GM18873 (cell line): ENCODE data around the gene OR13J1.
"Not testable (repeated sequence)": the region's sequence is repeated elsewhere in the genome, so short reads cannot be mapped to it uniquely, and the experiment has no call there.

Experiments
- ATAC-seq: cut with Tn5 transposase; IDR thresholded peaks from one replicate; pipeline ENCODE4 v1.9.1; 2021; ENCODE audit warnings: mild to moderate bottlenecking, moderate library complexity, moderate number of reproducible peaks; ENCODE audit not compliant: unreplicated experiment, low FRiP score

Gene OR13J1

GRCh38 chr9:35905051-35905781 lies 35.0 kb upstream of the OR13J1 start:
- ATAC-seq = no peak

DNA sequence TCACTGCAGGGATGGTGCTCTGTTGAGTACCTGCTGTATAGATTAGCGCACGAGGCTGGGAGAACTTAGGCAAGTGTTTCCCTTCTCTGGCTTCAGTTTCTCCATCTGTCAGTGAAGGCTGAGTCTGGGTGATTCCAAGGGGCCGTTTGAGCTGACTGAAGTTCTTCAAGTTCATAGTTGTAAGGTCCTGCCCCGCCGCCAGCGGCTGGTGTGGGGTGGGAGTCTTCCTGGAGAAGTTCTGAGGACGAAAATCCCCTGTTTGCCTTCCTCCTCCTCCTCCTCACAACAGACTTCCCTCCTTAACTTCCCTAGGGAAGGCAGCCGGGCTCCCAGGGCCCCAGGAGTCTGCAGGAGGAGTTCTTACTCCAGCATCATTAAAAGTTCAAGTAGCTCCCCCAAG lies 34.1 kb upstream of the OR13J1 start:
- ATAC-seq = no peak

GRCh38 chr9:35903049-35903448 lies 32.8 kb upstream of the OR13J1 start:
- no peak for ATAC-seq

DNA sequence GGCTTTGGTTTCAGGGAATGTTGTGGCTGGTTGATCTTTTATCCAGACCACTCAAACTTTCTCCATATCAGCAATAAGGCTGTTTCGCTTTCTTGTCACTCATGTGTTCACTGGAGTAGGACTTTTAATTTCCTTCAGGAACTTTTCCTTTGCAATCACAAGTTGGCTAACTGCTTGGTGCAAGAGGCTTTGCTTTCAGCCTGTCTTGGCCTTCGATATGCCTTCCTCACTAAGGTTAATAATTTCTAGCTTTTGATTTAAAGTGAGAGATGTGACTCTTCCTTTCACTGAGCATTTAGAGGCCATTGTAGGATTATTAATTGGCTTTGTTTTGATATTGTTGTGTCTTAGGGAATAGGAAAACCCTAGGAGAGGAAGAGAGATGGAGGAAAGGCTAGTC lies 28.8 kb upstream of the OR13J1 start:
- ATAC-seq = no peak

GRCh38 chr9:35898337-35898736 lies 28.1 kb upstream of the OR13J1 start:
- ATAC-seq = no peak

DNA sequence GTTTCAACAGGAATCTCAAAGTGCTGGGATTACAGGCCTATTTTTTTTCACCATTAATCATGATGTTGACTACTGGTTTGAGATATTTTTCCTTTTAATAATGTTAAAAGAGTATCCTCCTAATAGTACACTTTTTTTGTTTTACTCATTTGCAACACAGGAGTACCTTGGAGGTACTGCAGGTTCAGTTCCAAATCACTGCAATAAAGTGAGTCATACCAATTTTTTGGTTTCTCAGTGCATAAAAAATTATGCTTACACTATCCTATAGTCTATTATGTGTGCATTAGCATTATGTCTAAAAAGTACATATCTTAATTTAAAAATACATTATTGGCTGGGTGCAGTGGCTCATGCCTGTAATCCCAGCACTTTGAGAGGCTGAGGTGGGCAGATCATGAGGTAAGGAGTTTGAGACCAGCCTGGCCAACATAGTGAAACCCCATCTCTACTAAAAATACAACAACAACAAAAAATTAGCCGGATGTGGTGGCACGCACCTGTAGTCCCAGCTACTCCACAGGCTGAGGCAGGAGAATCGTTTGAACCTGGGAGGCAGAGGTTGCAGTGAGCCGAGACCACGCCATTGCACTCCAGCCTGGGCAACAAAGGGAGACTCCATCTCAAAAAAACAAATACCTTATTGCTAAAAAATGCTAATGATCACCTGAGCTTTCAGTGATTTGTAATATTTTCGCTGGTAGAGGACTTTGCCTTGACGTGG lies 27.3 kb upstream of the OR13J1 start:
- not testable (repeated sequence) for ATAC-seq

- ATAC-seq = no peak
Observed at GRCh38 chr9:35896570-35896969, 26.4 kb upstream of the OR13J1 start.

- no peak for ATAC-seq
Observed at GRCh38 chr9:35892051-35892450, 21.9 kb upstream of the OR13J1 start.

DNA sequence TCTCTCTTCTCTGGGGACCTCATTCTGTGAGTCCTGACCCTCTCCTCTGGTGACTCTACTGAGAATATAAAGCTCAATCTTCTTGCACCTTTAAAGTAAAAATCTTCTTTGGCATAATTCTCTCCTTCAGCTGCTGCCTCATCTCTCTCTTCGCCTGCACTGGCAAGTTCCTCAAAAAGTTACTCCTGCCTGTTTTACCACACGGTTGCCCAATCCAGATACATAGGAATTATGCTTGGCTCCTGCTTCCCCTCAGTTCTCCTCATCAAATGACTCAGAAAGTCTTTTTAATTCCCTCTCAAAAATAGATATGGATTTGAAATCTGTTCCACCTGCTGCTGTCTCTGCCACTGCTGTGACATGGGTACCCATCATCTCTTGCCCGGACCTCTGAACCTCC lies 21.4 kb upstream of the OR13J1 start:
- no peak for ATAC-seq

GRCh38 chr9:35884908-35885307 lies 14.7 kb upstream of the OR13J1 start:
- ATAC-seq = not testable (repeated sequence)

GRCh38 chr9:35882996-35883395 lies 12.8 kb upstream of the OR13J1 start:
- no peak for ATAC-seq

DNA sequence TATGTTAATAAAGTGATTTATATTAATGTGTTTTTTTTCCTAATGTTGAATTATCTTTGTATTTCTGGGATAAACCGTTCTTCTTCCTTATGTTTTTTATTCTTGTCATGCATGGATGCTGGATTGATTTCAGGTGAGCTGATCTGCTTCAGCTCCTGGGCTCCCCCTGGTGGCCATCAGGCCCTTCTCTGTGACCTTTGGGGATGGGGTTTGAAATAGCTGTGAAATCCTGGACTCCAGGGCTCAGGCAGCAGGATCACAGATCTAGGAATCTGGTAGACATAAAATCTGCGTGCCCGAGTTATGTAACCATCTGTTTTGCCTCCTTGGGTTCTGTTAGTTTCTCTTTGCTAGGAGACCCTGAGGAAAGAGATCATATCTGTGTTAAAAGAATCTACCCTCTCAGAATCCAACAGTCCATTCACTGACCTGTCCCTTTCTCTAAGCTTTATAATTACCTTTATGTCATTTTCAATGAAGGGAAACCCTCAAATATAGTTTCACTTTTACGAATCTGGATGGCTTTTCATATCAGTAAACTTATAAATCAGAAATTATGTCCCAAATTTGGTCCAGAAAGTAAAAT lies 12.2 kb upstream of the OR13J1 start:
- ATAC-seq = no peak

DNA sequence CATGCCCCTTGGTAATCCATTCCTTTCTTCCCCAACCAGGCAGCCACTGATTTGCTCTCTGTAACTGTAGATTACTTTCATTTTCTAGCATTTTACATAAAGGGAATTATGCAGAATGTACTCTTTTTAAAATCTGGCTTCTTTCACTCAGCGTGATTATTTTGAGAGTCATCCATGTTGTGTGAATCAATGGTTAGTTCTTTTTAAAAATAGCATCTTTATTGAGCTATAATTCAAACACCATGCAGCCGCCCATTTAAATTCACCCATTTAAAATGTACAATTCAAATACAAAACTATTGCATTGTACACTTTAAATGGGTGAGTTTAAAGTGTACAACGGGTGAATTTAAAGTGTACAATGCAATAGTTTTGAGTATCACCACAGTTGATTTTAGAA lies 2.3 kb upstream of the OR13J1 start:
- no peak for ATAC-seq

DNA sequence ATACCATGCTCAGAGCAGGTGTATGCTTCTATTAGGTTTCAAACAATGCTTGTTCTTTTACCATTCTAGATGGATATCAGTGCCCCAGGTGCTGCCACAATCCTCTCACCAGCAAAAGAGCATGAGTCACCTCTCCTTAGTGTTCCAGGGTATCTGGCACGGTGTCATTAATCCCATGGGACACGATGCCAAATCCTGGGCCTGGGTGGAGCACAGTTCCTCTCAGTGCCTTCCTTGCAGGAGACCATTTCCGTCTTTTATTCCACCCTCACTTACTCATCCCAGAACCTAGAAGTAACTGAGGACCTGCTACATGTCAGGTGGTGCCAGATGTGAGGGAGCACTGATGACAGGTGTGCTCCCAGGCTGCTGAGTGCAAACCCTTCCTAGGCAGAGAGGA lies 1.3 kb upstream of the OR13J1 start:
- no peak for ATAC-seq

- ATAC-seq = no peak
Observed at GRCh38 chr9:35869621-35870216, 482 bp downstream of the OR13J1 start.

DNA sequence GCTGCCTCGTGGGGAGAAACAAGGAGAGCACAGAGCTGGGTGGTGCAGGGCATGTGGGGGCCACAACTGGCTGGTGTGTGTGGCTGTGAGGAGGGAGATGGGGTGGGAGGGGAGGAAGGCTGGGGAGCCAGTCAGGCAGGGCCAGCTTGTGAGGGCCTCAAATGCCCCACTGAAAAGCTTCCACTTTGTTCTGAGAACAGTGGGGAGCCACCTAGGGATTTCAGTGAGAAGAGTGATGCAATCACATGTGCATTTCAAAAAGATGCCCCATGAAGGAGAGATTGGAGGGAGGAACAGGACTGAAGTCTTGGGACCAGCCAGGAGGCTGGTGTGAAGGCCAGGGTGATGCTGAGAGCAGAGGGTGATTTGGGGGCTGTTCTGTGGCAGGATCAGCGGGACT lies 1.3 kb downstream of the OR13J1 start:
- no peak for ATAC-seq

DNA sequence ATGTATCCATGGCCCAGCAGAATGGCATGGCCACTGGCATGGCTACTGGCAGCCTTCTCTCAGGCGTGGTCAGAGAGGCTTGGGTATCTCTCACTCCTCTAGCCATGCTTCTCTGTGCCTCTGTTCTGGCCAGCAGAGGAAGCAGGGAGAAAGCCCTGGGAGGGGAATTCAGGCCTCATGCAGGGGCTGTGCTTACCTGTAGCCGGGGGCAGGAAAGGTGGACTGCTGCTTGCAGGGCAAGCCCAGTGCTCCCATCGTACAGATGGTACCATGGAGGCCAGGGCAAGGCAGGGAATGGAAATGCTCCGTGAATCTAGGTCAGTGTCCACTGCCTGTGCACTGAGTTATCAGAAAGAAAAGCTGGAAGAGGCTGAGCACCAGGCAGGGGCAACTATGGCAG lies 2.7 kb downstream of the OR13J1 start:
- ATAC-seq = no peak

GRCh38 chr9:35864695-35865255 lies 5.4 kb downstream of the OR13J1 start:
- no peak for ATAC-seq

GRCh38 chr9:35863583-35863982 lies 6.6 kb downstream of the OR13J1 start:
- ATAC-seq = no peak

DNA sequence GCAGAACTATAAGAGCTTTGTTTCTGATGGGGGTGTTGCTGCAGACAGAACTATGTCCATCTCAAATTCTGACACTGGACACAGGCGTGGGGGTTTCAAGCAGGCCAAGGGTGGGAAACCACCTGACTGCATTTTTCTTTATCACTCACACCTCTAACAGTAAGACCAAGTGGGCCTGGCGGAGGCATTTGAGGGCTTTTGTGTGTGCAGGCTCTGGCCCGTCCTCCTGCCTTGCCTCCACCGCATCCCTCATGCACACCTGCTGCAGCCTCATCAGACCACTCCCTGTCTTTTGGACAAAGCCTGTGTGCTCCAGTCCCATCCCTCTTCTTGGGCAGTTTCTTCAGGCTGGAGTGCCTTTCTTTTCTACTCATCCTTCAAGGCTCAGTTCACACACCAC lies 7.9 kb downstream of the OR13J1 start:
- no peak for ATAC-seq
